Adrenal gland (tissue), 5 donors: ENCODE measurements around the gene TJP3.

Source experiments
- CTCF ChIP-seq, 6 experiments: fragments of 450-650 bp in 4 of 6; fragments of 200-600 bp in 2 of 6; sonication (generic) in 1 of 6; IDR thresholded peaks; 1 replicate in 5 of 6; 2 replicates in 1 of 6; pipeline versions ENCODE4 v1.5.1 to v1.8.0; 2016 to 2021; ENCODE audit warnings: antibody characterized with exemption in 6 of 6, mild to moderate bottlenecking in 2 of 6, moderate library complexity in 1 of 6
- POLR2A ChIP-seq, 2 donors: fragments of 450-650 bp; IDR thresholded peaks; one replicate each; pipeline ENCODE4 v1.6.1; 2017; ENCODE audit warnings: antibody characterized with exemption in 2 of 2, mild to moderate bottlenecking in 2 of 2, moderate library complexity in 1 of 2
- donor health status: DM: no; HTN: no; CAD: no.

- TF ChIP-seq CTCF (IDR thresholded peaks at IDR 0.05) (no peak), POLR2A (IDR thresholded peaks at IDR 0.05) (no peak)
These were observed 49.1 kb upstream of the TJP3 start for GRCh38 chr19:3658870-3659745.
